VCaP (cell line): Measurements from ENCODE around the gene PXDC1.
A peak's percentile ranks its signal among the peaks of the same experiment; 100 is the strongest.
"Not testable (repeated sequence)": the region's sequence is repeated elsewhere in the genome, so short reads cannot be mapped to it uniquely, and the experiment has no call there.

Source experiments
- H3K27ac ChIP-seq: fragments of 450-650 bp; 2 replicates; pipeline ENCODE4 v1.5.1; 2017
- CTCF ChIP-seq: fragments of 450-650 bp; conservative IDR thresholded peaks from 2 replicates; pipeline ENCODE4 v1.5.1; 2017; ENCODE audit warnings: mild to moderate bottlenecking, moderate library complexity

The PXDC1 gene

GRCh38 chr6:3755637-3756545, 4.4 kb upstream of the PXDC1 start:
- no peak for TF ChIP-seq CTCF
- H3K27ac ChIP-seq, result no peak overlapping the region

- H3K27ac ChIP-seq, result no peak overlapping the region
- TF ChIP-seq CTCF, result no peak
These were observed 3.3 kb upstream of the PXDC1 start for GRCh38 chr6:3754776-3755175.

- H3K27ac ChIP-seq, result not testable (repeated sequence)
These were observed 2.7 kb upstream of the PXDC1 start for GRCh38 chr6:3754032-3754725.

GRCh38 chr6:3753228-3753835, 1.8 kb upstream of the PXDC1 start:
- no peak overlapping the region for H3K27ac ChIP-seq
- TF ChIP-seq CTCF, result no peak

GRCh38 chr6:3752531-3753227, 1.2 kb upstream of the PXDC1 start:
- no peak for TF ChIP-seq CTCF
- no peak overlapping the region for H3K27ac ChIP-seq

- TF ChIP-seq CTCF, result peak; percentile 31
- H3K27ac ChIP-seq, result peak overlapping the region; percentile 44; the same call in 1 of the 2 replicates
These were observed 417 bp upstream of the PXDC1 start for GRCh38 chr6:3751730-3752530.
